CD1c-positive myeloid dendritic cell (primary cell): ENCODE results near the gene EFNA1.
"Not testable (repeated sequence)": the region's sequence is repeated elsewhere in the genome, so short reads cannot be mapped to it uniquely, and the experiment has no call there.

Experiments used
- DNase-seq: peaks from one replicate; pipeline ENCODE4 v3.0.0-alpha.2; 2016; ENCODE audit errors: extremely low spot score

Gene EFNA1

DNA sequence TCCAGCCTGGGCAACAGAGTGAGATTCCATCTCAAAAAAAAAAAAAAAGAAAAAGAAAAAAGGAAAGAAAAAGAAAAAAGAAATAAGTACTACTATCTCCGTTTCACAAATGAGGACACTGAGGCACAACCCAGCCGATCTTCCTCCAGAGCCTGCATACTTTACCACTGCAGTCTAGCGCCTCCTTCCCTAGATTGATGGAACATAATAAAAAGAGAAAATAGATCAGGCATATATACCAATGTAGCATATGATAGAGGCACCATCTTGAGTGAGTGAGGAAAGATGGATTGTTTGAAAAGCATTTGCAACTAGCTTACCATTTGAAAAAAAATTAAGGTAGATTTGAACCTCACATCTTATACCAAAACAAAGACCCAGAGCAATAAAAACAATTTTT is 17.8 kb downstream of the EFNA1 start:
- DNase-seq: no peak

- DNase-seq: peak; percentile 25
Measured at GRCh38 chr1:155155996-155156643, 28.4 kb downstream of the EFNA1 start.

GRCh38 chr1:155158991-155159390 is 31.3 kb downstream of the EFNA1 start:
- DNase-seq: no peak

DNA sequence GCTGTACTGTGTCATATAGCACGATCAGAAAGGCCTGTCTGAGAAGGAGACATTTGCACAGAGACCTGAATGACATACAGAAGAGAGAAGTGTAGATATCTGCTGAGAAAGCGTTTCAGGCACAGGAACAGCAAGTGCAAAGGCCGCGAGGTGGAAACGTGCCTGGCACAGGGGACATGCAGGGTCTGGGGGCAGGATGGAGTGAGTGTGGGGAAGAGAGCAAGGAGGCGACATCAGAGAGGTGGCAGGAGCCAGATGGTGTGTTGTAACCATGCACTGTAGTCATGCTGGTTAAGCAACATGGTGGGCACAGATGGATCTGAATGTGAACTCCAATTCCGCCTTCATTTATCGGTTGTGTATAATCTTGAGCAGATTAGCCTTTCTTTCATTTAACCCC is 32.5 kb downstream of the EFNA1 start:
- DNase-seq: no peak

- not testable (repeated sequence) for DNase-seq
Measured at GRCh38 chr1:155162631-155163030, 35.0 kb downstream of the EFNA1 start.

GRCh38 chr1:155163785-155164184 is 36.1 kb downstream of the EFNA1 start:
- DNase-seq: not testable (repeated sequence)

DNA sequence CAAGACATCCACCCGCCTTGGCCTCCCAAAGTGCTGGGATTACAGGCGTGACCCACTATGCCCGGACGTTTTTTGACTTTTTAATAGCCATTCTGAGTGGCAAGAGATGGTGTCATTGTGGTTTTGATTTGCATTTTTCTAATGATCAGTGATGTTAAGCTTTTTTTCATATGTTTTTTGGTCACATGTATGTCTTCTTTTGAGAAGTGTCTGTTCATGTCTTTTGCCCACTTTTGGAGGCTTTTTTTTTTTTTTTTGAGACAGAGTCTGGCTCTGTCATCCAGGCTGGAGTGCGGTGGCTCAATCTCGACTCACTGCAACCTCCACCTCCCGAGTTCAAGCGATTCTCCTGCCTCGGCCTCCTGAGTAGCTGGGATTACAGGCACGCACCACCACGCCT is 36.9 kb downstream of the EFNA1 start:
- not testable (repeated sequence) for DNase-seq

GRCh38 chr1:155166051-155166470 is 38.4 kb downstream of the EFNA1 start:
- no peak for DNase-seq

GRCh38 chr1:155166471-155167165 is 38.9 kb downstream of the EFNA1 start:
- DNase-seq: no peak

DNA sequence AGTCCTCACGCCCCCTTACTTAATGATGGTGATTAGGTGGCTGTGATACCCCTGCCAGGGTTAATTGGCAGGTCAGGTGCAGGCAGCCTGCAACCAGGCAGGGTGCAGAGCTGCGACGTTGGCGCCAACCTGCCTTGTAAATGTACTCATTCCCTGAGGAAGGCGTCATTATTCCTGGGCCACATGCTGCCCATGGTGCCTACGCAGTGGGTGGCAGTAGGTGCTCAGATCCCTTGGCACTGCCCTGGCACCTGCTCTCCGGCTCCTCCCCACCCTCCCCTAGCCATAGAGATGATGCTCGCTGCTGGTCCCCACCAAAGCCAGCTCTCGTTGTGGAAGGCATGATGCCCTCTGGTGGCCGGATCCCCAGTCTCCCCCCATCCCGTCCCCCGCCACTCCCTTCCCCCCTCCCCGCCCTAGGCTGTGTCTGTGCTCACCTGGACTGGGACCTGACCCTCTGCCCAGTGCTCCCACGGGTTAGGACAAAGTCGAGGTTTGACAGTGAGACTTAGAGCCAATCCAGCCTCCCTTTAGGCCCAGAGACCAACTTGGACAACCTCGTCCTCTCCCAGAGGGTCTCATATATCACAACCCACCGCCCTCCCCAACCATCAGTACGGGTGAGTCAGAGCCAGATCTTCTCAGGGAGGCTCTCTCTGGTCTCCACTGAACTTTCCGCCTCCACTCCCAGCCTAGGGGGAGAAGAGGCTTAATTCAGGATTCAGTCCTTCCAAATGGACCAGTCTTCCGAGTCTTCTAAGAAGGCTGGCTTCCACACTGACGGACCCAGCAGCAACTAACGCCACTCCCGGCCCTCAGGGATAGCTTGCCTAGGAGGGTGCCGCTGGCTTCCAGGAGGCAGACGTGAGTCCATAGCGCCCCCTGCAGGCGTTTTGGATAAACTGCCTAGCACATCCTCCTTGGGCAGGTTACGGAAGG is 39.8 kb downstream of the EFNA1 start:
- peak; percentile 95 for DNase-seq

- not testable (repeated sequence) for DNase-seq
Measured at GRCh38 chr1:155168105-155168445, 40.4 kb downstream of the EFNA1 start.

DNA sequence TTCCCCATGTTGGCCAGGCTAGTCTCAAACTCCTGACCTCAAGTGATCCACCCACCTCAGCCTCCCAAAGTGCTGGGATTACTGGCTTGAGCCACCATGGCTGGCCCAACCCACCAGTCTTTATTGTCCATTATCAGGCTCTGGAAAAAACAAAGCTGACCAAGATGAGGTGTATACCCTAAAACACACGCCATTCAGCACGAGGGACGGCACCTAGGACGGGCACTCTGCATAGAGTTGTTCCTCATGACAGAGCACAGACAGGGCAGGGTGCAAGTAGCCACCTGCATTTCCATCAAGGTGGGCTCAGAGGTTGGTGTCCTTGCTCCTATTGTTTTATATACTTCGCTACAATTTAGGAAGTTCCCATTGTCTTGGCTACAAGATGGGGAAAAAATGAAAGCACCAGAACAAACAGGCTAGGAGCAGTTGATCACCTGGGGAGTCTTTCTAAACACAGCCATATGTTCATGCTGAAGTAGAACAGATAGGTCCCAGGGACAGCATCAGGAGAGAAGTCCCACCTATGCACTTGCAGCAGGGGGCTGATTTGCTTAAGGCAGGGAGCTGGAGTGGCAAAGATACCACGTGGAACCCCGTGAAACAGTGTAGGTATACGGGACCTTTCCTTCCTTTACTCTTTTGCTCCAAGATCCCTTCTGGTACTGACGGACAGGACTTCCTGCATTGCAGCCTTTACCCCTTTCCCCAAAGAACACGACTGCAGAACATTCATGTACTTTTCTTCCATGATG is 41.0 kb downstream of the EFNA1 start:
- no peak for DNase-seq

- DNase-seq: no peak
Measured at GRCh38 chr1:155169541-155169940, 41.9 kb downstream of the EFNA1 start.

DNA sequence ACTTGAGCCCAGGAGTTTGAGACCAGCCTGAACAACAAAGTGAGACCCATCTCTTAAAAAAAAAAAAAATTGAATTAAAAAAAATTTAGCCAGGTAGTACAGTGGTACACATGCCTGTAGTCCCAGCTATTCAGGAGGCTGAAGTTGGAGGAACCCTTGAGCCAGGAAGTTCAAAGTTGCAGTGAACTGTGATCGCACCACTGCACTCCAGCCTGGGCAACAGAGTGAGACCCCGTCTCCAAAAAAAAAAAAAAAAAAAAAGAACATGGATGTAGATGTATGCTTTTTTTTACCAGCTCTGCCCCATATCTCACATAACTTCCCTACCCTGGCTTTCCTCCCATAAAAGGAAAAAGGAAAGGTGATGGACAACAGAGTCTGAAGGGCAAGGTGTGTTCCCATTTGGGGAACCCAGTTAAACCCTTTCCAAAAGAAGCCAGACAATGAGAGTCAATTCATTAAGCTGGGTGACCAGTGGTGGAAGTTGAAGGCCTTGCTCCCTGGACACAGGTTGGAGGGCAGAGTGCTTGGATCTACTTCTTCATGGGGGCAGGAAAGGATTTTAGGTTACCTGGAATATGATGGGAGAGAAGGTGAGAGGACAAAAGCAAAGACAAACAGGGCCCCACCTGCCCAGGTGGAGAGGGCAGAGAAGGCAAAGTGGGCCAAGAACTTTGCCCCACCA is 42.6 kb downstream of the EFNA1 start:
- no peak for DNase-seq

- no peak for DNase-seq
Measured at GRCh38 chr1:155170806-155171205, 43.1 kb downstream of the EFNA1 start.

DNA sequence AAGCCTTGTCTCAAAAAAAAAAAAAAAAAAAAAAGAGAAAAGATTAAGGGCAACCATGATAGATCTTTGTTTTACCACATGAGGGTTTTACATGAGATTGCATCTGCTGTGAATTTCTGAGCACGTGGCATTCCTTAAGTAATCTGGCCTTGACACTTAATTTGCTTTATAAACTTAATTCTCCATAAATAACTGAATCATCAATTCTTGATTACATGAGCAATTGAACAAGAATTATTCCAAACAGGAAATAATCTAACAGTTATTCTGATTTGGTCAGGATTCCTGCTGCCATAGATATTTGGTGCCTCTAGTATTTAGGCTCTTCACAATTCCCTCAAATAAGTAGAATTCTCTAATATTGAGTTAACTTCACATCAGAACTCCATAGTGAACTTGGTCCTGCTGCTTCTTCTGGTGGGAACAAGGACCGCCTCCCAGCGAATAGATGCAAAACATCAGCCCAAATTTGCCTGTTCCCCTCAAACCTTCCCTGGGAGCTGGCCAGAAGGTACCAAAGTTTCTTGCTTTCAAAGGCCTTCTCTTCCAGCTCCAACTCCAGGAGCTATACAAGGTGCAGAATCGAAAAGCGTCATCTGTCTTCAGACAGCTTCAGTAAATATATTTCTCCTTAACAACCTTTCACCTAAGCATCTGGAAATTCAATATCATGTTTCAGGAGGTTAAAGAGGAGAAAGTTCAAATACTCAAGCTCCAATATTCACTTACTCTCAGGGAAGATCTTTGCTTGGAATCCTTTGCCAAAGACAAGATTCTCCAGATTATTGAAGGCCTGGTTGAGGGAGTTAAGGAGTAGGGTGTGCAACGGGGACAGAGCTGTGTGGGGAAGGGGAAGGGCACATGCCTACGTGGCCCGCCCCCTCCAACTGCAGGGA is 44.4 kb downstream of the EFNA1 start:
- DNase-seq: peak; percentile 36

- DNase-seq: peak; percentile 98
Measured at GRCh38 chr1:155172732-155173477, 45.2 kb downstream of the EFNA1 start, which contains the start of gene KRTCAP2. TSS of gene KRTCAP2 (minus strand) at chr1:155173304. CDS start at chr1:155173224, 80 bp downstream.

- peak; percentile 24 for DNase-seq
Measured at GRCh38 chr1:155173478-155174323, 46.0 kb downstream of the EFNA1 start, which contains the start of gene TRIM46. TSS of gene TRIM46 (plus strand) at chr1:155173849. CDS start at chr1:155173967, 118 bp downstream.
